ENCODE data around the gene CLIC4.
"Not testable (repeated sequence)": the region's sequence is repeated elsewhere in the genome, so short reads cannot be mapped to it uniquely, and the experiment has no call there.

CLIC4 gene

DNA sequence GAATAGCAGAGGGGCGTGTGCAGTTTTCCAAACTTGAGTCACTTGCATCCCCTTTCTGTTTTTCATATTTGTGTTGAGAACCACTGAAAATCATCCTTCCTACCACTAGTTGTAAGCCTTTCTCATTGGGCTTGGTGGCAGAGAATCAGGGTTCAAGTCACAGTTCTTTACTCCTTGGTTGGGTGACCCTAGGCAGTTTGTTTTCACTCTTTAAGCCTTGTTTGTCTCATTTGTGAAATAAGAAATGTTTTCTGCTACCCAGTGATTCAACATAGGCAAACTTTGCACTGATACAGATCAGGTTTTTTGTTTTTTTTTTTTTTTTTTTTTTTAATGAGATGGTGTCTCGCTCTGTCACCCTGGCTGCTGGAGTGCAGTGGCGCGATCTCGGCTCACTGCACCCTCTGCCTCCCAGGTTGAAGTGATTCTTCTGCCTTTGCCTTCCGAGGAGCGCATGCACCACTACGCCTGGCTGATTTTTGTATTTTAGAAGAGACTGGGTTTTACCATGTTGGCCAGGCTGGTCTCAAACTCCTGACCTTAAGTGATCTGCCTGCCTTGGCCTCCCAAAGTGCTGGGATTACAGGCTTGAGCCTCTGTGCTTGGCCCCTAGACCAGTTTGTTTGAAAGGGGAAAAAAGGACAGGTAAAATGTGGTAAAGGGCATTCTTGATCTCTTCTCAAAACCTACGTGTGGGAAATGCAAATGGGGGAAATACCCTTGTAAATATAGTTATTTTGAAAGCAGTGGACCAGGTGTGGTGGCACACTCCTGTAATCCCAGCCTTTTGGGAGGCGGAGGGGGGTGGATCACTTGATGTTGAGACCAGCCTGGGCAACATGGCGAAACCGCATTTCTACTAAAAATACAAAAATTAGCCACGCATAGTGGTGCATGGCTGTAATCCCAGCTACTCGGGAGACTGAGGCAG, 3.2 kb downstream of the CLIC4 start:
- DNase-seq, result no peak

DNA sequence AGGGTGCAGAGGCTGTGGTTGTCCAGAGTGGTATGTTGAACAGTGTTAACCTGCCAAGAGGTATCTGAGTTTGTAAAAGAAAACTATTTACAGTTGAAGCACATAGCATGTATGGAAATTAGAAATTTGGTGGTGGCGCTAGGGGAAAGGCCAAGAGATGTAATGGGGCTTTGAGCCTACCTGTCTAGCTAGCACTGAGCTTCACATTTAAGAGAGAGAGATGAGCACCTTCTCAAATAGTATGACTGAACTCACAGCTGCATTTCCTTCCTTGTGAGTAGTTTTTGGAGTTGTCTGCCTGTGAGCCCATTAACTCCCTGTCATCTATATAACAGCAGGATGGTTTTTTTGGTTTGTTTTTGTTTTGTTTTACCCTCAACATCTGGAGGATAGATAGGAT, 4.0 kb downstream of the CLIC4 start:
- DNase-seq, result no peak

GRCh38 chr1:24749886-24750285, 4.6 kb downstream of the CLIC4 start:
- no peak for DNase-seq

DNA sequence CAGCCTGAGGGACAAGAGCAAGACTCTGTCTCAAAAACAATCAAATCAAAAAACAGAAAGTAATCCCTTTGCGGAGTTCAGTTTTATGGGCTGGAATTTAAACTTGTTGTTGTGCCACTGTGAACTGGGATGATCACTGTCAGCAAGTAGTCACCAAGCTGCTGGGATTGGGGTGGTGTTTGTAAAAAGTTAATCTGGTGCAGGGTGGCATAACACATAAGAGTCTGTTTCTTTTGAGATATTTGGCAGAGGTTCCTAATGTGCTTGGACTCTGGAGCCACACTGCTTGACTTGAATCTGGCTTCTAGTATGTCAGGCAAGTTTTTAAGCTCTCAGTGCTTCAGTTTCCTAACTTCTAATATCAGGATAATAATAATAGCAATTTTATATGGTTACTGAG, 6.6 kb downstream of the CLIC4 start:
- no peak for DNase-seq

DNA sequence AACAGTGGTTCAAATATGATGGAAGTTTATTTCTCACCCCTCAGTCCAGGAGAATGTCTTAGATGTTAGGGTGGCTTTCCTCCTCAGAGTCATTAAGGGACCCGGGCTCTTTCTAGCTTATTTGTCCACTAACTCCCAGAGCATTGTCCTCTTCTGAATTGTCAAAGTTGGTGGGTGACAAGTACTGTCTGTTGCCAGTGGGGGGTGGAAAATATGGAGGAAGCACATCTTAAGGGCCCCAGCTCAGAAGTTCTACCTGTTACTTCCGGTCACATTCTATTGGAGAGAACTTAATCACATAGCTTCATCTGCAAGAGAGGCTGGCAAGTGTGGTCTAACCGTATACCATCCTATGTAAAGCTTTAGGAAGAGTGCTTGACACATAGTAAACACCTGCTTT, 7.1 kb downstream of the CLIC4 start:
- no peak for DNase-seq

- no peak for DNase-seq
Observed at GRCh38 chr1:24754229-24754628, 9.0 kb downstream of the CLIC4 start.

DNA sequence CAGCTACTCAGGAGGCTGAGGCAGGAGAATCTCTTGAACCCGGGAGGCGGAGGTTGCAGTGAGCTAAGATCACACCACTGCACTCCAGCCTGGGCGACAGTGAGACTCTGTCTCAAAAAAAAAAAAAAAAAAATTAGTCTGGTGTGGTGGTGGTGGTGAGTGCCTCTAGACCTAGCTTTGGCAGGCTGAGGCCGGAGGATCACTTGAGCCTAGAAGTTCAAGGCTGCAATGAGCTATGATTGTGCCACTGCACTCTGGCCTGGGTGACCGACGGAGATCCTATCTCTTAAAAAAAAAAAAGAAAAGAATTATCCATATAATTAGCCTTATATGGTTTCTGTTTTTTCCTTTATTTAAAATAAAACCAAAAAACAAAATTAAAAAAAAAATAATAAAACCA, 10.1 kb downstream of the CLIC4 start:
- DNase-seq, result not testable (repeated sequence)

DNA sequence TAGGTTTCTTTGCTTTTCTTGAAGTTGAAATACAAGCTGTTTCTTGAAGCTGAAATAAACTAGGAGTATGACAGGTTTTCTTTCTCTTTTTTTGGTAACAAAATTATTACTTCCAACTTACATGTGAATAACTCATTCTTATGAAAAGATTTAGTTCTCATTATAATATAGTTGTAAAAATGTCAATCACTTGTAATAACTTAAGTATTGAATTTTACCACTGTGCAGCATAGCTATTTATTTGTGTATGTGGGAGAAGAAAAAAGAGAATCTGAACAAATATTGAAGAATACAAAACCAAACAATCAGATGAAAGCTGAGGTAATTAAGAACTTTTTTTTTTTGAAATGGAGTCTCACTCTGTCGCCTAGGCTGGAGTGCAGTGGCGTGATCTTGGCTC, 11.1 kb downstream of the CLIC4 start:
- DNase-seq, result no peak

GRCh38 chr1:24759492-24759891, 14.2 kb downstream of the CLIC4 start:
- DNase-seq, result no peak

- no peak for DNase-seq
Observed at GRCh38 chr1:24761582-24761981, 16.3 kb downstream of the CLIC4 start.

DNA sequence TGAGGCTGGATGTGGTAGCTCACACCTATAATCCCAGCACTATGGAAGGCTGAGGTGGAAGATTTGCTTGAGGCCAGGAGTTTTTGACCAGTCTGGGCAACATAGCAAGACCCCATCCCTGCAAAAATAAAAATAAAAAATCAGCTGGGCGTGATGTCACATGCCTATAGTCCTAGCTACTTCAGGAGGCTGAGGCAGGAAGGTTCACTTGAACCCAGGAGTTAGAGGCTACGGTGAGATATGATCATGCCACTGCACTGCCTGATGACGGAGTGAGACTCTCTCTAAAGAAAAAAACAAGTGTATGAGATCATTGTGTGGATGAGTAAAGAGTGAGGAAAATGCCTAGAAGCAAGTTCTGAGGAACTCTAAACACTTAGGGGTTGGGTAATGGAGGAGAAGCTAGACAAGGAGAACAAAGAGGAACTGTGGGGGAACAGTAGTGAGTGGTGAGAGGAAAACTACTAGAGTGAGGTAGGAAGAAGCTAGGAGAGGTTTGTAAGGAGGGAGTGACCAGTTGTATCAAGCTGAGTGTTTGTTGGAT, 17.0 kb downstream of the CLIC4 start:
- DNase-seq, result no peak

GRCh38 chr1:24763671-24764070, 18.4 kb downstream of the CLIC4 start:
- no peak for DNase-seq

DNA sequence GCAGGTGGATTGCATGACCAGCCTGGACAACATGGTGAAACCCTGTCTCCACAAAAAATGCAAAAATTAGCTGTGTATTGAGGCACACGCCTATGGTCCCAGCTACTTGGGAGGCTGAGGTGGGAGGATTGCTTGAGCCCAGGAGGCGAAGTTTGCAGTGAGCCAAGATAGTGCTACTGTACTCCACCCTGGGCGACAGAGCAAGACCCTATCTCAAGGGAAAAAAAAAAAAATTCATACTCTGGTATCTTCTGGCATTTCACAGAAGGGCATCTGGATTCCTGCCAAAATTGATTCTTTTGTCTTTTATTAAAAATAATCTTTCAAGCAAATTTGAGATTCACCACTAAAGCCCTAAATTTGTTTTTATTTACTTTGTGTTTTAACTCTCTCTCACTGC, 19.2 kb downstream of the CLIC4 start:
- DNase-seq, result no peak

DNA sequence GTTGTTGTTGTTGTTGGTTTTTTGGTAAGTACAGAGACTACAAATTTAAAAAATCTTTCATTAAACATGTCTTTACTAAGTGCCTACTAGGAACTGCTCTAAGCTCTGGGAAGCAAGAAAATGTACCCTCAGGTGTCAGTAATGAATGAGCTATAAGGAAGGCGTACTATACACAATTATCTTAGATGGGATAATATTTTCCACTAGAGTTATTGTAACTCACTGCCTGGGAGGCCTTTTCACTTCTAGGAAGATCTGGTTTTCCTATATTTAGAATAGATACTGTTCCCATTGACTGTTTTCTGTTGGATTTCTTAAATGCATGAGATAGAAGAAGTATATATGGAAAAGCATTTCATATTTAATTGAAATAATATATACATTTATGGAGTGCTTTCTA, 19.6 kb downstream of the CLIC4 start:
- DNase-seq, result no peak

GRCh38 chr1:24765308-24765988, 20.2 kb downstream of the CLIC4 start:
- no peak for DNase-seq

DNA sequence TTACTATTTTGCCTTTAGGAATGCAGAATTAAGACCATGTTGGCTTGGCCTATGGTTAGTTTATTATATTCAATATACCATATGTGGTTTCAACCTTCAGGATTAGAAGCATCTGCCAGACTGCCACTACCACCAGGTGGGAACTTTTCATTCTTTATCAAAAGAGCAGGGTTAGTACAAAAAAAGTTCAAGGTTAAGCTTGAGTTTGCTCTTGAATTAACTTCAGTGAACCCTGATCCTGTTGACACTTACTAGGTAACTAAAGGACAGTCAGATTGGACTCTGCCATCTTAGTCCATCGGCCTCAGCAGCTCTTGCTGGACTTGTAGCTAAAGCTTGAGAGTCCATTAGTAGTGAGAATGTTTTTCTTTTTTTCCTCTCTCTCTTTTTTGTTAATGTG, 22.1 kb downstream of the CLIC4 start:
- no peak for DNase-seq

GRCh38 chr1:24768873-24769605, 23.8 kb downstream of the CLIC4 start:
- DNase-seq, result no peak

GRCh38 chr1:24769656-24770651, 24.7 kb downstream of the CLIC4 start:
- no peak for DNase-seq

GRCh38 chr1:24770881-24771280, 25.6 kb downstream of the CLIC4 start:
- DNase-seq, result no peak

GRCh38 chr1:24771574-24771973, 26.3 kb downstream of the CLIC4 start:
- DNase-seq, result no peak

DNA sequence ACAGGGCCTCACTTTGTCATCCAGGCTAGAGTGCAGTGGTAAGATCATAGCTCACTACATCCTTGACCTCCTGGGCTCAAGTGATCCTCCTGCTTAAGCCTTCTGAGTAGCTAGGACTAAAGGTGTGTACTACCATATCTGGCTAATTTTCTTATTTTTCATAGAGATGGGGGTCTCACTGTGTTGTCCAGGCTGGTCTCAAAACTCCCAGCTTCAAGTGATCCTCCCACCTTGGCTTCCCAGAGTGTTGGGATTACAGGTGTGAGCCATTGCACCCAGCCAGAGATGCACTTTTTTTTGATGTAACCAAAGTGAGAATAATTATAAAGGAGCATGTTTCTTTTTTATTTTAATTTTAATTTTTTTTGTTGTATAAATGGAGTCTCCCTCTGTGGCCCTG, 28.4 kb downstream of the CLIC4 start:
- no peak for DNase-seq

DNA sequence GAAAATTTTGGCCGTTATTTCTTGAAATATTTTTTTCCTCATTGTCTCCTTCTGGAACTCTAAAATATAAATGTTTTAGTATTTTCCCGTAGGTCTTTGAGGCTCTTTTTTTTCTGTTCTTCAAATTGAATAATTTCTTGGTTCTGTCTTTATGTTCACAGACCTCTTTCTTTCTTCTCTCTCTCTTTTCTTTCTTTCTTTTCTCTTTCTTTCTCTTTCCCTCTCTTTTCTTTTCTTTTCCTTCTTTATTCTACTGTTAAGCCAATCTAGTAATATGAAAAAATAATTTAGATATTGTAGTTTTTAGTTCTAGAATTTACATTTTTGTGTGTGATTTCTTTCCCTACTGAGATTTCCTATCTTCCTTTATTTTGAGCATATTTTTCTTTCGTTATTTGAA, 30.1 kb downstream of the CLIC4 start:
- DNase-seq, result no peak
